NCI-H226 (cell line): ENCODE data around the gene WDR13.
A peak's percentile ranks its signal among the peaks of the same experiment; 100 is the strongest.
"Not testable (repeated sequence)": the region's sequence is repeated elsewhere in the genome, so short reads cannot be mapped to it uniquely, and the experiment has no call there.

Experiments used
- DNase-seq: peaks from one replicate; pipeline ENCODE4 v3.0.0-alpha.2; 2015

Gene WDR13

DNA sequence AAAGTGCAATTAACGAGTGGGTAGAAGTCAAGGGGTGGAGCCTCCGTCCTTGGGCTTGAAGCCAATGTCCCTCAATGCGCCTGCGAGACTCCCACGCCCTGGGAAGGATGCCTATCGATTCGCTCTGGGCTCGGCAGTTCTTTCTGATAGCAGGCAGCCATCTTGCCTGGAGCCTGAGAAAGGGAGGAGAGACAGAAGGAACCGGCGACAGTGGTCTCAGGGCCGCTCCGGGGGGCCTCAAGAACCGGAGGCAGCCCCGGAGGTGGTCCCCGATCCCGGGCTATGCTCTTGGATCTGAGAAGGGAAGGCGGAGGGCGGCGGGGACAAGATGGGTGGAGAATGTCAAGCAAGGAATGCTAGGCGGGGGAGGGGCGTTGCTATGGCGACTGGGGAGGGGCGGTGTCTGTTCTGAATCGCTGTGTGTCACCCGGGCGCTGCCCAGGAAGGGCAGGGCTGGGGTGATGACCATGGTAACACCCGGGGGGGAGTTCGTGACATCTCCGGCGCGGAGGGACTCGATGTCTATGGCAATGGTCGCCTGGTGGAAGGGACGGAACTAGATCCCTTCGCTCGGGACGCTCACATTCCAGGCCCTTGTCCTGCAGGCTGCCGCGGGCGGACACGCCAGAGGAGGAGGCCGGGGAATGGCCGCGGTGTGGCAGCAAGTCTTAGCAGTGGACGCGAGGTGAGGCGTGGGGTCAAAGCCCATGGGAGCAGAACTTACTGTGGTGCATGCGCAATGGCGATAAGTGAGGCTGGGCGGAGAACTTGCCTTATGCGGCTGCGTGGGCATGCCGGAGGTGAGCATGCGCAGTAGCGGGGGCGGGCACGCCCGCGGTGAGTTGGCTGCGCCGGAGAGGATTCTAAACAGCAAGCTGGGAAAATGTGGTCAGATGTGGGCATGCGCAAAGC is at the start of gene WDR13:
WDR13 (plus strand) TSS at position 140 of the 912 bp plus-strand sequence; CDS start at position 645, 505 bp downstream.
- DNase-seq: peak; percentile 77

DNA sequence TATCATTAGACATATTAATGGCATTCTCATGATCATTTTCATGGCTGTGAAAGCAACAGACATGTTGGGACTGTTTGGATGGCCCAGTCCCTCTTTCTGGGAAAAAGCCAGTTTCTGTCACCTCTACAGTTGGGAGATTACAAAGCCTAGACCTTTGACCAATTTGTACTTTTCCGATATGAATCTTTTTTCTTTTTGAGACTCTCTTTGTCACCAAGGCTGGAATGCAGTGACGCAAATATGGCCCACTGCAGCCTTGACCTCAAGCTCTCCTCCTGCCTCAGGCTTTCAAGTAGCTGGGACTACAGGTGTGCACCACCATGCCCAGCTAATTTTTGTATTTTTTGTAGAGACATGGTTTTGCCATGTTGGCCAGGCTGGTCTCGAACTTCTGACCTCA is 48.4 kb upstream of the WDR13 start:
- no peak for DNase-seq

GRCh38 chrX:48555731-48556325 is 41.5 kb upstream of the WDR13 start:
- not testable (repeated sequence) for DNase-seq

DNA sequence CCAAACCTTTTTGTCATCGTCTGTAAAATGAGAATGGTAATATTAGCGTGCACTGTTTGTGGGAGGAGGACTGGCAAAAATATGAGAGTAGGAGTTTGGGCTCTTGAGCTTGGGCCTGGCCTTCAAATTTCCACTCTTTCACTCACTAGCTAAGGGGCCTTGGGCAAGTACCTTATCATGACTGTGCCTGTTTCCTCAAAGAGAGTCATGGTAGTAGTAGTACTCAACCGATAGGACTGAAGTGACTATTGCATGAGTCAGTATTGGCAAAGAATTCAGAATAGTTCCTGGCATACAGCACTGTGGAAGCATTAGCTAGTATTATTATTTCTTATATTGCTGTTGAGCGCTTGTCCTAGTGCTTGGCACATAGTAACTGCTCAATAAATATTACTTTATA is 39.0 kb upstream of the WDR13 start:
- DNase-seq: peak; percentile 84

- no peak for DNase-seq
Observed at GRCh38 chrX:48559636-48560035, 37.7 kb upstream of the WDR13 start.

GRCh38 chrX:48560056-48560455 is 37.2 kb upstream of the WDR13 start:
- DNase-seq: no peak

GRCh38 chrX:48560681-48561080 is 36.6 kb upstream of the WDR13 start:
- no peak for DNase-seq

GRCh38 chrX:48569958-48570357 is 27.3 kb upstream of the WDR13 start:
- DNase-seq: peak; percentile 53

DNA sequence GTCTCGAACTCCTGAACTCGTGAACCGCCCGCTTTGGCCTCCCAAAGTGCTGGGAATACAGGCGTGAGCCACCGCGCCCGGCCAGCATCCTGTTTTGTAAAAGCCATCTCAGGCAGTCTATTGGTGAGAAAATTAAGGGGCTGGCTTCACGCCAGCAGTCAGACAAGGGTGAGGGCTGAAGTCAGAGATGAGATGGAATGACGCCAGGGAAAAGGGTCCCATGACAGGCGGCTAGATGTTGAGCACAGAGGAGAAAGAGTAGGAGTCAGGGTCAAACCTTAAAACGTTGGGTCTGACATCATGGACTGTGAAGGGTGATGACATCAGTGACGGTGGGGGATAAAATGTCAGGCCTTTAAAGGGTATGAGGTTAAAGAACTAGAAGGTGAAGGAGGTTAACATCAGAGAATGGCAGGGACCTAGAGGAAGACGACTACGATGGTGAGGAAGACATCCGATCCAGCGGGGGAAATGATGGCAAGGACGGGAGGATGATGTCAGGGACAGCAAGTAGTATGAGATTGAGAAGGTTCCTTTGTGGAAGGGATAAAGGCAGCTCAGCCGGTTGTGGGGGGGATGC is 23.5 kb upstream of the WDR13 start:
- DNase-seq: no peak

DNA sequence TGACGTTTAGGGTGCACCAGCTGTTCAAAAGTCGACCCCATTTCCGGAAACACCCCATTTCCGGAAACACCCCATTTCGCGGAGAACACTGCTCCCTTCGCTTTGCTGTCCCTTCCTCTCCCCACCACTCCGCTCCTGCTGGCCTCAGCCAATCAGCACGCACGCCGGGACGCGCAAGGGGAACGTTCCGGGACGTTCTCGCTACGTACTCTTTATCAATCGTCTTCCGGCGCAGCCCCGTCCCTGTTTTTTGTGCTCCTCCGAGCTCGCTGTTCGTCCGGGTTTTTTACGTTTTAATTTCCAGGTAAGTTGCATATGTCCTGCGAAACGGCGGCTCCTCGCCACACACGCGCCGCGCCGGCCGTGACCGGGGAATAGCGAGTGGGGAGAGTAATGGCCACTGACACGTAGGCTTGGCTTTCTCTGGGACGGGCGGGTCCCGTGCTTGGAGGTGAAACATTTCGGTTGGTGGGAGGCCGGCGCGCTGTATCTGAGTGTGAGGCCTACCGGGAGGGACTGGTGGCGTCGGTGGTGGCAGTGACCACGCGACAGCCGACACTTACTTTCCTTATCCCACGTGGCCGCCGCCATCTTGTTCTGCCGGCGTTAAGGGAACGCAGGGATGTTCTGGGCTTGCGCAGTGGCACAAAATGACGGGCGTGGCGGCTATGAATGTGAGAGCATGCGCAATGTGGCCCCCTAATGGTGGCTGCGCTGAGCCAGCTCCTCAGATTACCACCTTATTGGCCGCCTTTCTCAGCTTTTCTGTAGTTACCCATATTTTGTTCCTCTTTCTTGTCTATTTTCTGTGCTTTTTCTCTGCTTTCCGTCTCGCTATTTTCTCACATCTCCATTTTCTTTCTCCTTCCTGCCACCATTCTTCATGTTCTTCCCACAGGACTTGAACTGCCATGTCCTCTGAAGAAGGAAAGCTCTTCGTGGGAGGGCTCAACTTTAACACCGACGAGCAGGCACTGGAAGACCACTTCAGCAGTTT is 22.7 kb upstream of the WDR13 start, which contains the start of gene RBM3:
RBM3 (plus strand) TSS at position 215 of the 997 bp plus-strand sequence; CDS start at position 912, 697 bp downstream.
- peak; percentile 89 for DNase-seq

GRCh38 chrX:48575642-48576041 is 21.6 kb upstream of the WDR13 start:
- no peak for DNase-seq

- no peak for DNase-seq
Observed at GRCh38 chrX:48576108-48576507, 21.2 kb upstream of the WDR13 start.

DNA sequence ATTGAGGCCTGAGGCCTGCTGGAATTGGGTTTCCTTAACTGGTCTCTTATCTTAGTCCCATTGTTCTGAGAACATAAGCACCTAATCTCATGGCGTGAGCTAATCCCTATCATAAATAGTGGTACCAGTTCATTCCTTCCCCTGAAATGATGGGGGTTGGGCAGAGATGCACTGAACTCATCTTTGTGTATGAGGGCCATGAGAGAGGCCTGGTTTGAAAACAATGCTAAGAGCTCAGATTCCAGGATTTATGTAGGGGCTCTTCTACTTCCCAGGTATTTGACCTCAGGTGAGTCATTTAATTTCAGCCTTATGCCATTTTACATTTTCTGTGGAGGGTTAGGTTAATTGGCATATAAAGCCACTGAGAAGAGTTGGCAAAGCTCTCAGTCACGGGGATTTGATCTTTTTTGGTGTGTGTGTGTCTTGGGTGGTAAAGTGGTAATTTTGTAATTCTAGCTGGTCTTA is 18.6 kb upstream of the WDR13 start:
- no peak for DNase-seq

DNA sequence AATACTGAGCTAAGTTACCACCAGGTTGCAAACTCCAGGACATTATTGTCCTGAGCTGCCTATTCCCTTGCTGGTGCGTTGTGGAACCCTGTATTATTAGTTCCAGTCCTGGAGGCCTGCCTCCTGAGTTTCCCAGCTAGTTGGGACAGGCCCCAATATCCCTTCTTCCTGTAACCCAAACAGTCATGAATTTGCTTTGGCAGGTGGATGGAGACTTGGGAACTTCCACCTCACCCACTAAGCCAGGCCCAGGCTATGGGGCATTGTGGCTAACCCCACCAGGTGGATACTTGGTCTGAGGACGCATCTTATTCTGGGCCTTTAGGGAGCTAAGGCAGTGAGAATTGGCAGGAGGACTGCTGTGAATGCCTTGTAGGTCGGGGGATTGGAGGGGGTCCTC is 18.0 kb upstream of the WDR13 start:
- DNase-seq: no peak

- no peak for DNase-seq
Observed at GRCh38 chrX:48580662-48581061, 16.6 kb upstream of the WDR13 start.

DNA sequence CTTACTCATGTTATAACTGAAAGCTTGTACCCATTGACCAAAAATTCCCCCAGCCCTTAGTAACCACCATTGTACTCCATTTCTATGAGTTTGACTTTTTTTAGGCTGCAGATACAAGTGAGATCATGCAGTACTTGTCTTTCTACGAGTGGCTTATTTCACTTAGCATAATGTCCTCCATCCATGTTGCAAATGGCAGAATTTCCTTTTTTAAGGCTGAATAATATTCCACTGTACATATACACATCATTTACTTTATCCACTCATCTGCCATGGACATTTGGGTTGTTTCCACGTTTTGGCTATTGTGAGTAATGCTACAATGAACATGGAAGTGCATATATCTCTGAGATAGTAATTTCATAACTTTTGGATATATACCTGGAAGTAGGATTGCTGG is 12.6 kb upstream of the WDR13 start:
- DNase-seq: no peak

GRCh38 chrX:48589482-48590162 is 7.7 kb upstream of the WDR13 start:
- DNase-seq: no peak

DNA sequence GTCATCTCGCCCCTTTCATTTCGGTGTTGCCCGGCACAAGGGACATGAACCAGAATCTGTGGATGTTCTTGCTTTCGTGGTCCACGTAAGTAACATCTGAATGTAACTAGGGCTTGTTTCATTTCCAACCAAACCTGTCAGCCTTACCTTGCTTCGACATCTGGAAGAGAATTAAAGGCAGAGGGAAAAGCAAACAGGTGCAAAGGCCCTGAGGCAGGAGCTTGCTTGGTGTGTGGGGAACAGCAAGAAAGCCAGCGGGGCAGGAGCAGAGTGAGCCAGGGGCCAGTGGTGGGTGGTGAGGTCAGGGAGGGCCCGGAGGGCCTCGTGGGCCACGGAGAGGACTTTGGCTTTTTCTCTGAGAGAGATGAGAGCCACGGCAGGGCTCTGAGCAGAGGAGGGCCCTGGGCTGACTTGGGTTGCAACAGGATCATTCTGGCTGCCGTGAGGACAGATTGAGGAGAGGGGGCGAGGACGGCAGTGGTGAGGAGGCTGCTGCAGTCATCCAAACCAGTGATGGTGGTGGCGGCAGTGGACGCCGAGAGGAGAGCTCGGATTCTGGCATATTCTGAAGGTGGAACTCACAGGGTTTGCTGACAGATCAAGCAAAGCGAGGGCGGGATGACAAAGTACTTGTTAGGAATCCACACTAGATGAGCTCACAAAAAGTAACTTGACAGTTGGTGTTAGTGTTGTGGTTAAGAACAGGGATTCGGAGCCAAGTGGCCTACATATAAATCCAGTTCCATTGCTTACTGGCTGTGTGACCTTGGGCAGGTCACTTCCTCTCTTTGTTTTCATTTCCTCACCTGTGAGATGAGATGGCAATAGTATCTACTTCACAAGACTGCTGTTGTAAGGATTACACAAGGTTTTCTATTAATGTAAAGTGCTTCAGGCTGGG is 6.8 kb upstream of the WDR13 start:
- DNase-seq: no peak

DNA sequence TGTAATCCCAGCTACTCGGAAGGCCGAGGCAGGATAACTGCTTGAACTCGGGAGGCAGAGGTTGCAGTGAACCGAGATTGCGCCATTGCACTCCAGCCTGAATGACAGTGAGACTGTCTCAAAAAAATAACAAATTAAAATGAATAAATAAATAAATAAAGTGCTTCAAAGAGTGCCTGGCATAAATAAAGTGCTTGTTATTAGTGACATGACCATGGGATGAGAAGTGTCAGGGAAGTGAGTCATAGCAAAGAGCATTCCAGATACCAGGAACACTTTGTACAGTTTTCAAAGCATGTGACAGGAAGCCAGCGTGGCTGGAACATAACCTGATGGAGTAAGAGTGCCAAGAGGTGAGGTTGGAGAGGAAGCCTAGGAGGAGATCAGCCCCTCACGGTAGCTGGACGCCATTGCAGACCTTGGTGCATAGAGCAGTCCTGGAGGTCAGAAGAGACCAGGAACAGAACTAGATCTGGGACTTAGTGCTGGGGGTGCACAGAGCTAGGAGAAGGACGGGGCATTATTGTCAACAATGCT is 6.0 kb upstream of the WDR13 start:
- DNase-seq: peak; percentile 62

GRCh38 chrX:48592971-48593370 is 4.3 kb upstream of the WDR13 start:
- DNase-seq: no peak
